Measurements from ENCODE around the gene ASXL1. TPM values are rescaled to one million over a fixed set of nuclear protein-coding genes. Genes with fewer than 3 reads are reported as not detected.
A peak's percentile ranks its signal among the peaks of the same experiment; 100 is the strongest.

The ASXL1 gene
- total and polyA plus RNA-seq, 9 of the 15 experiments (the other 6 are each of a cell fraction or from before 2014, with no cell fraction given) = 6.5 to 65.3 (median 32.3) TPM

DNA sequence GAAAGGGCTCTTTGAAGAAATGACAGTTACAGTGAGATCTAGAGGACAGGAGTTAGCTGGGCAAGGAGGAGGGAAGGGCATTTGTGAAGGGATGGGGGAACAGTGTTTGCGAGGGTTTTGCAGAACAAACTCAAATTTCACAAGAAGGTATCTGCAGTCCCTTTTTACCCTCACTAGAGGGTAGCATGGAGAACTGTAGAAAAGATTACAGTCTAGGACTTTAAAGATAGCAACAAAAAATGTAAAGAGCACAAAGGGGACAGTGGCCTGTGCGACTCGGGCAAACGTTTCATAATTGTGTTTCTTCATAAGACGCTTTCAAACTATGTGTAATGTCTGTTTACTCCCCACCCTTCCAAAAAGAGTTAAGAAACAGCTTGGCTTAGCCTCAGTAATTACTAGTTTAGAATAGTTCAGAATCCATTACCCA lies 21.2 kb upstream of the ASXL1 start (continued):
- TF ChIP-seq CTCF (IDR thresholded peaks at IDR 0.05 in 2 of 3, conservative IDR thresholded peaks at IDR 0.05 in 1 of 3; ENCODE audit: insufficient read depth in 2 of 3, low read depth in 1 of 3, low read length in 3 of 3) (peak; percentile 50 to 71 (median 70); a peak in 5 of 6 replicates), CREM (IDR thresholded peaks at IDR 0.05; ENCODE audit: low read depth) (0 out of 2 replicates have a peak, but pooled peaks have one; percentile 10), TAF7 (tag; IDR thresholded peaks at IDR 0.05) (no peak), ZNF77 (CRISPR knock-in tag; IDR thresholded peaks at IDR 0.05) (no peak), POLR3A (IDR thresholded peaks at IDR 0.05; ENCODE audit: borderline replicate concordance, extremely low read depth, insufficient read depth, insufficient read length) (no peak), RFX5 (IDR thresholded peaks at IDR 0.05; ENCODE audit: low read depth, low read length) (no peak), MAZ (CRISPR knock-in tag; conservative IDR thresholded peaks at IDR 0.05 in 1 of 2, IDR thresholded peaks at IDR 0.05 in 1 of 2) (0 out of 4 replicates have a peak, but pooled peaks of 1 of the 2 experiments have one; percentile 34), ZNF3 (CRISPR knock-in tag; IDR thresholded peaks at IDR 0.05) (no peak), HOMEZ (CRISPR knock-in tag; IDR thresholded peaks at IDR 0.05) (no peak), ZFP1 (CRISPR knock-in tag; IDR thresholded peaks at IDR 0.05) (0 out of 2 replicates have a peak, but pooled peaks have one; percentile 46), CGGBP1 (CRISPR knock-in tag; IDR thresholded peaks at IDR 0.05) (no peak), JUND (IDR thresholded peaks at IDR 0.05; ENCODE audit: borderline replicate concordance, low read depth, low read length) (peak; percentile 24; the same call in 1 of the 2 replicates), JUND (tag; IDR thresholded peaks at IDR 0.05; ENCODE audit: borderline replicate concordance, low read depth, low read length) (no peak), HDAC3 (IDR thresholded peaks at IDR 0.05; ENCODE audit: borderline replicate concordance, partially characterized antibody) (no peak), CEBPB (tag; IDR thresholded peaks at IDR 0.05) (peak; percentile 75), SRSF1 (IDR thresholded peaks at IDR 0.05; ENCODE audit: low read depth, low read length) (no peak), ZBTB8A (IDR thresholded peaks at IDR 0.05; ENCODE audit: partially characterized antibody) (no peak), E2F1 (CRISPR knock-in tag; IDR thresholded peaks at IDR 0.05) (no peak)
- TF ChIP-seq, protein P1, sequence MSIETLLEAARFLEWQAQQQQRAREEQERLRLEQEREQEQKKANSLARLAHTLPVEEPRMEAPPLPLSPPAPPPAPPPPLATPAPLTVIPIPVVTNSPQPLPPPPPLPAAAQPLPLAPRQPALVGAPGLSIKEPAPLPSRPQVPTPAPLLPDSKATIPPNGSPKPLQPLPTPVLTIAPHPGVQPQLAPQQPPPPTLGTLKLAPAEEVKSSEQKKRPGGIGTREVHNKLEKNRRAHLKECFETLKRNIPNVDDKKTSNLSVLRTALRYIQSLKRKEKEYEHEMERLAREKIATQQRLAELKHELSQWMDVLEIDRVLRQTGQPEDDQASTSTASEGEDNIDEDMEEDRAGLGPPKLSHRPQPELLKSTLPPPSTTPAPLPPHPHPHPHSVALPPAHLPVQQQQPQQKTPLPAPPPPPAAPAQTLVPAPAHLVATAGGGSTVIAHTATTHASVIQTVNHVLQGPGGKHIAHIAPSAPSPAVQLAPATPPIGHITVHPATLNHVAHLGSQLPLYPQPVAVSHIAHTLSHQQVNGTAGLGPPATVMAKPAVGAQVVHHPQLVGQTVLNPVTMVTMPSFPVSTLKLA (conservative IDR thresholded peaks at IDR 0.05) = no peak
- TF ChIP-seq, protein P2, sequence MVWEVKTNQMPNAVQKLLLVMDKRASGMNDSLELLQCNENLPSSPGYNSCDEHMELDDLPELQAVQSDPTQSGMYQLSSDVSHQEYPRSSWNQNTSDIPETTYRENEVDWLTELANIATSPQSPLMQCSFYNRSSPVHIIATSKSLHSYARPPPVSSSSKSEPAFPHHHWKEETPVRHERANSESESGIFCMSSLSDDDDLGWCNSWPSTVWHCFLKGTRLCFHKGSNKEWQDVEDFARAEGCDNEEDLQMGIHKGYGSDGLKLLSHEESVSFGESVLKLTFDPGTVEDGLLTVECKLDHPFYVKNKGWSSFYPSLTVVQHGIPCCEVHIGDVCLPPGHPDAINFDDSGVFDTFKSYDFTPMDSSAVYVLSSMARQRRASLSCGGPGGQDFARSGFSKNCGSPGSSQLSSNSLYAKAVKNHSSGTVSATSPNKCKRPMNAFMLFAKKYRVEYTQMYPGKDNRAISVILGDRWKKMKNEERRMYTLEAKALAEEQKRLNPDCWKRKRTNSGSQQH (CRISPR knock-in tag; IDR thresholded peaks at IDR 0.05) = no peak
